KMS-11 (cell line): ENCODE data around the gene CCBE1.

Source experiments
- H2AFZ ChIP-seq: fragments of 200-600 bp; sonication (generic); 2 replicates; pipeline ENCODE4 v1.6.1; 2016; ENCODE audit warnings: antibody characterized with exemption, mixed run types, low read depth
- H3K27ac ChIP-seq: fragments of 200-600 bp; sonication (generic); 2 replicates; pipeline ENCODE4 v1.6.1; 2016; ENCODE audit warnings: mild to moderate bottlenecking, mixed run types
- H3K27me3 ChIP-seq: fragments of 200-600 bp; sonication (generic); 2 replicates; pipeline ENCODE4 v1.6.1; 2017; ENCODE audit warnings: mild to moderate bottlenecking, low read depth, mixed run types, moderate library complexity; ENCODE audit not compliant: insufficient read depth
- H3K36me3 ChIP-seq: fragments of 200-600 bp; sonication (generic); 2 replicates; pipeline ENCODE4 v1.6.1; 2017; ENCODE audit warnings: mild to moderate bottlenecking, mixed run types; ENCODE audit not compliant: insufficient read depth
- H3K4me1 ChIP-seq: fragments of 200-600 bp; sonication (generic); 2 replicates; pipeline ENCODE4 v1.6.1; 2016; ENCODE audit warnings: mild to moderate bottlenecking, low read depth, mixed run types; ENCODE audit not compliant: poor library complexity, severe bottlenecking
- H3K4me2 ChIP-seq: fragments of 200-600 bp; sonication (generic); 2 replicates; pipeline ENCODE4 v1.7.0; 2016; ENCODE audit warnings: mild to moderate bottlenecking, mixed run types
- H3K4me3 ChIP-seq: fragments of 200-600 bp; sonication (generic); IDR thresholded peaks from 2 replicates; pipeline ENCODE4 v1.6.1; 2017; ENCODE audit warnings: low read depth, low read length, mixed read lengths; ENCODE audit not compliant: insufficient read depth
- H3K79me2 ChIP-seq: fragments of 200-600 bp; sonication (generic); 2 replicates; pipeline ENCODE4 v1.6.1; 2016; ENCODE audit warnings: low read depth, mixed run types; ENCODE audit not compliant: insufficient read depth
- H3K9ac ChIP-seq: fragments of 200-600 bp; sonication (generic); 2 replicates; pipeline ENCODE4 v1.6.1; 2016; ENCODE audit warnings: mild to moderate bottlenecking, mixed run types
- H4K20me1 ChIP-seq: fragments of 200-600 bp; sonication (generic); 2 replicates; pipeline ENCODE4 v1.6.1; 2016; ENCODE audit warnings: mild to moderate bottlenecking, mixed run types; ENCODE audit not compliant: insufficient read depth
- TF ChIP-seq, protein P1 (sequence below): fragments of 200-600 bp; sonication (generic); conservative IDR thresholded peaks from 2 replicates; pipeline ENCODE4 v1.6.1; 2017; ENCODE audit warnings: low read depth, mild to moderate bottlenecking, antibody characterized with exemption, low read length, moderate library complexity, mixed read lengths

CCBE1 gene

GRCh38 chr18:59719544-59720181, 22.4 kb upstream of the CCBE1 start:
- Histone ChIP-seq H3K4me1 (no peaks in the 10 kb centered on the region), H3K36me3 (no peaks in the 10 kb centered on the region), H3K79me2 (no peaks in the 10 kb centered on the region), H3K4me3 (no peak overlapping the region), H3K27me3 (no peaks in the 10 kb centered on the region), H2AFZ (no peak overlapping the region), H4K20me1 (no peaks in the 10 kb centered on the region), H3K9ac (no peak overlapping the region), H3K4me2 (no peak overlapping the region), H3K27ac (no peak overlapping the region)
- TF ChIP-seq, protein P1, sequence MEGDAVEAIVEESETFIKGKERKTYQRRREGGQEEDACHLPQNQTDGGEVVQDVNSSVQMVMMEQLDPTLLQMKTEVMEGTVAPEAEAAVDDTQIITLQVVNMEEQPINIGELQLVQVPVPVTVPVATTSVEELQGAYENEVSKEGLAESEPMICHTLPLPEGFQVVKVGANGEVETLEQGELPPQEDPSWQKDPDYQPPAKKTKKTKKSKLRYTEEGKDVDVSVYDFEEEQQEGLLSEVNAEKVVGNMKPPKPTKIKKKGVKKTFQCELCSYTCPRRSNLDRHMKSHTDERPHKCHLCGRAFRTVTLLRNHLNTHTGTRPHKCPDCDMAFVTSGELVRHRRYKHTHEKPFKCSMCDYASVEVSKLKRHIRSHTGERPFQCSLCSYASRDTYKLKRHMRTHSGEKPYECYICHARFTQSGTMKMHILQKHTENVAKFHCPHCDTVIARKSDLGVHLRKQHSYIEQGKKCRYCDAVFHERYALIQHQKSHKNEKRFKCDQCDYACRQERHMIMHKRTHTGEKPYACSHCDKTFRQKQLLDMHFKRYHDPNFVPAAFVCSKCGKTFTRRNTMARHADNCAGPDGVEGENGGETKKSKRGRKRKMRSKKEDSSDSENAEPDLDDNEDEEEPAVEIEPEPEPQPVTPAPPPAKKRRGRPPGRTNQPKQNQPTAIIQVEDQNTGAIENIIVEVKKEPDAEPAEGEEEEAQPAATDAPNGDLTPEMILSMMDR = no peak

DNA sequence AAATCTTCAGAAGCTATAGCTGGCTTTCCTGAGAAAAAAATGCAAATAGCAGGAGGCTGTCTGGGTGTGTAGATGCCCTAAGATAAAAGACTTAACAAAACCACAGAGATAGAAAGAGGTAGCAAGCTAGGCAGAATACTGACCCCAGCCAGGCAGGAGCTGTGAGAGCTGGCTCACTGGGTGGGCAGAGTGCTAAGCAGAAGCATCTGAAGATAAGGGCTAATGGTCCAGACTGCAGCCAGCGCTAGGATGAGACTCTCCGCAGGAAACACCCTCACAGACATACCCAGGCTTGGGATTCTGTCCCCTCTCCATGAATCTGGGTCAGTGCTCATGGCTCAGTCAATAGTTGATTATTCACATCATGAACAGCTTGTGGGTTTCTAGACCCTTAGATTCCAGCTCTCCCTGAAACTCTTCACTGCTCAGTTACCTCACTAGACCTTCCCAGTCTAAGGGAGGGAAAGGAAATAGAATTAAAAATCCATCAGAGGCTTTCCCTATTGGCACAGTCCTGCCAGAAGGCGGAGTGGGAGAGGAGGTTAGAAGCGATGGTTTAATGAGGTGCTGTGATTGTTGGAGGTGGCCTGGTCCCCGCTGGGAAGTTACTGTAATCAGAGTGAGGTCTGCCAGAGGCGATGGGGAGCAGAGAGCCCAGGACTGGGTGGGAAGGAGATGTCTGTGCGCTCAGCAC, 21.4 kb upstream of the CCBE1 start:
- H2AFZ ChIP-seq = no peak overlapping the region
- H3K27ac ChIP-seq = no peak overlapping the region
- H3K4me2 ChIP-seq = no peak overlapping the region
- TF ChIP-seq, protein P1 = no peak
- no peak overlapping the region for H3K4me3 ChIP-seq
- no peaks in the 10 kb centered on the region for H3K4me1 ChIP-seq
- no peaks in the 10 kb centered on the region for H3K27me3 ChIP-seq
- no peak overlapping the region for H3K9ac ChIP-seq
- no peaks in the 10 kb centered on the region for H3K79me2 ChIP-seq
- H3K36me3 ChIP-seq = no peaks in the 10 kb centered on the region
- H4K20me1 ChIP-seq = no peaks in the 10 kb centered on the region

DNA sequence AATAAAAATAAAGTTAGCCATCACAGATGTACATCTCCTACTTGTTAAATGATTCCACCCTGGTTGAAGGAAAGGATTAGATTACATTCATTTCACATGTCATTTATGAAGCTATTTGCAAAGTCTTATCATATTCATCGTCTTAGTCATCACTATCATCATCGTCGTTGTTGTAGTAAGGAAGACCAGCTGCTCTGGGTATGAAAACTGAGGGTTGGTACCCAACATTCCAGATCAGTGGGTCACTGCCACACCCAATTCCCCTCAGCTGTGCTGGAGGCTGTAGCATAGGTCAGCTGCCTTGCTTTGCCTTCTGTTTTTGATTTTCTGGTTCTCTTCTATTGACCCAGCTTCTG, 20.9 kb upstream of the CCBE1 start:
- no peak overlapping the region for H3K27ac ChIP-seq
- H3K9ac ChIP-seq = no peak overlapping the region
- H3K4me2 ChIP-seq = no peak overlapping the region
- H3K4me1 ChIP-seq = no peaks in the 10 kb centered on the region
- H3K27me3 ChIP-seq = no peaks in the 10 kb centered on the region
- no peaks in the 10 kb centered on the region for H3K79me2 ChIP-seq
- H3K4me3 ChIP-seq = no peak overlapping the region
- no peaks in the 10 kb centered on the region for H3K36me3 ChIP-seq
- H2AFZ ChIP-seq = no peak overlapping the region
- no peaks in the 10 kb centered on the region for H4K20me1 ChIP-seq
- TF ChIP-seq, protein P1 = no peak

DNA sequence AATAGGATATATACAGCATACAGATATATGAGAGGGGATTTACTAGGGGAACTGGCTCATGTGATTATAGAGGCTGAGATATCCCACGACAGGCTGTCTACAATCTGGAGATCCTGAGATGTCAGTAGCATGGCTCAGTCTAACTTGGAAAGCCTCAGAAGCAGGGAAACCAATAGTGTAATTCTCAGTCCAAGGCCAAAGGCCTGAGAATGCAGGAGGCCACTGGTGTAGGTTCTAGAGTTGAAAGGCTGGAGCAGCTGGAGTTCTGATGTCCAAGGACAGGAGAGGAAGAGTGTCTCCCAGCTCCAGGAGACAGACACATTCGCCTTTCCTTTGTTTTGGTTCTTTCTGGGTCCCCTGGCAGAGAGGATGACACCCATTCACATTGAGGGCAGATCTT, 20.1 kb upstream of the CCBE1 start:
- no peak overlapping the region for H3K27ac ChIP-seq
- no peak overlapping the region for H3K9ac ChIP-seq
- H3K4me2 ChIP-seq = no peak overlapping the region
- no peaks in the 10 kb centered on the region for H3K79me2 ChIP-seq
- no peaks in the 10 kb centered on the region for H4K20me1 ChIP-seq
- H2AFZ ChIP-seq = no peak overlapping the region
- H3K4me1 ChIP-seq = no peaks in the 10 kb centered on the region
- TF ChIP-seq, protein P1 = no peak
- no peak overlapping the region for H3K4me3 ChIP-seq
- no peaks in the 10 kb centered on the region for H3K27me3 ChIP-seq
- H3K36me3 ChIP-seq = no peaks in the 10 kb centered on the region
